Measurements from ENCODE around the gene SS18L1.

The SS18L1 gene

GRCh38 chr20:62141397-62142251 lies 1.9 kb upstream of the SS18L1 start:
- ChIA-PET POLR2A (interaction anchor here (0.7 to 1.8 kb wide), 3 partner anchors 20 to 171 kb away, joined by 3 to 6 read pairs (median 3); partner anchors contain the start of gene TAF4), CTCF (interaction anchor here (1.0 to 2.2 kb wide), 9 partner anchors 8 to 131 kb away, joined by 3 to 16 read pairs (median 6); partner anchors contain the start of gene LSM14B)
- TF ChIP-seq CTCF (IDR thresholded peaks at IDR 0.05; ENCODE audit: control extremely low read depth, extremely low read depth, low read depth, missing control alignments): peak; percentile 34
- no peak for DNase-seq (ENCODE audit: extremely low spot score)

- CTCF ChIA-PET: interaction anchor here (1.0 to 2.2 kb wide), 9 partner anchors 8 to 132 kb away, joined by 3 to 16 read pairs (median 6); partner anchors contain the start of gene LSM14B
- no peak for DNase-seq (ENCODE audit: extremely low spot score)
- POLR2A ChIA-PET: interaction anchor here (1.0 to 1.8 kb wide), 2 partner anchors 21 to 76 kb away, joined by 3 to 6 read pairs; partner anchors contain the start of gene TAF4
- no peak for TF ChIP-seq CTCF (IDR thresholded peaks at IDR 0.05; ENCODE audit: control extremely low read depth, extremely low read depth, low read depth, missing control alignments)
Measured at GRCh38 chr20:62142252-62143080, 1.1 kb upstream of the SS18L1 start.

GRCh38 chr20:62143957-62144825 lies 622 bp downstream of the SS18L1 start:
- peak; percentile 71 for DNase-seq (ENCODE audit: extremely low spot score)
- ChIA-PET CTCF (interaction anchor here (0.6 to 3.1 kb wide), 4 partner anchors 12 to 226 kb away, joined by 3 to 9 read pairs (median 4); no protein-coding TSS in a partner anchor), POLR2A (no interaction called here)
- no peak for TF ChIP-seq CTCF (IDR thresholded peaks at IDR 0.05; ENCODE audit: control extremely low read depth, extremely low read depth, low read depth, missing control alignments)

- CTCF ChIA-PET: interaction anchor here (0.9 to 3.1 kb wide), 4 partner anchors 10 to 135 kb away, joined by 3 to 9 read pairs (median 4); no protein-coding TSS in a partner anchor
- TF ChIP-seq CTCF (IDR thresholded peaks at IDR 0.05; ENCODE audit: control extremely low read depth, extremely low read depth, low read depth, missing control alignments): no peak
- POLR2A ChIA-PET: no interaction called here
- DNase-seq (ENCODE audit: extremely low spot score): no peak
Measured at GRCh38 chr20:62145688-62146018, 2.1 kb downstream of the SS18L1 start.

GRCh38 chr20:62146019-62146755 lies 2.6 kb downstream of the SS18L1 start:
- no peak for TF ChIP-seq CTCF (IDR thresholded peaks at IDR 0.05; ENCODE audit: control extremely low read depth, extremely low read depth, low read depth, missing control alignments)
- DNase-seq (ENCODE audit: extremely low spot score): no peak
- CTCF ChIA-PET: interaction anchor here (0.9 to 3.1 kb wide), 3 partner anchors 10 to 135 kb away, joined by 4 to 9 read pairs (median 4); no protein-coding TSS in a partner anchor
- POLR2A ChIA-PET: no interaction called here

Data from GM10248 (cell line).